T-helper 1 cell treated with Interleukin-12 subunit alpha and Interleukin-12 subunit beta and Interleukin-4 antibody, amounts not matched to agents 30 μg/mL and 1 μg/mL, for 36 hours (primary cell): ENCODE data around the gene SERF1A.
"Not testable (repeated sequence)": the region's sequence is repeated elsewhere in the genome, so short reads cannot be mapped to it uniquely, and the experiment has no call there.

Experiments used
- H3K27ac Mint-ChIP-seq: one replicate; pipeline ENCODE4 v1.8.0; 2021; ENCODE audit warnings: mild to moderate bottlenecking, mixed read lengths
- H3K27me3 Mint-ChIP-seq: one replicate; pipeline ENCODE4 v1.8.0; 2021; ENCODE audit warnings: low read depth, mixed read lengths
- H3K36me3 Mint-ChIP-seq: one replicate; pipeline ENCODE4 v1.8.0; 2021; ENCODE audit warnings: low read depth, mixed read lengths
- H3K4me1 Mint-ChIP-seq: one replicate; pipeline ENCODE4 v1.8.0; 2021; ENCODE audit warnings: low read depth, mixed read lengths
- H3K4me3 Mint-ChIP-seq: one replicate; pipeline ENCODE4 v1.8.0; 2021; ENCODE audit warnings: mild to moderate bottlenecking, moderate library complexity, mixed read lengths
- H3K9me3 Mint-ChIP-seq: one replicate; pipeline ENCODE4 v1.8.0; 2021; ENCODE audit warnings: mixed read lengths

The SERF1A gene

GRCh38 chr5:70900533-70901271, at the start of gene SERF1A:
Gene SERF1A, plus strand, starts transcription at chr5:70900669. Its CDS starts 201 bp downstream, at chr5:70900870.
- H3K27ac Mint-ChIP-seq, H3K36me3 Mint-ChIP-seq, H3K27me3 Mint-ChIP-seq, H3K4me3 Mint-ChIP-seq, H3K9me3 Mint-ChIP-seq, H3K4me1 Mint-ChIP-seq: not testable (repeated sequence)

GRCh38 chr5:70866778-70867177, 33.7 kb upstream of the SERF1A start:
- H3K4me3 Mint-ChIP-seq, H3K9me3 Mint-ChIP-seq, H3K27me3 Mint-ChIP-seq, H3K36me3 Mint-ChIP-seq, H3K27ac Mint-ChIP-seq, H3K4me1 Mint-ChIP-seq: not testable (repeated sequence)

- not testable (repeated sequence) for H3K4me1 Mint-ChIP-seq, H3K9me3 Mint-ChIP-seq, H3K4me3 Mint-ChIP-seq, H3K27me3 Mint-ChIP-seq, H3K27ac Mint-ChIP-seq, H3K36me3 Mint-ChIP-seq
Observed at GRCh38 chr5:70870626-70871025, 29.8 kb upstream of the SERF1A start.

- not testable (repeated sequence) for H3K4me3 Mint-ChIP-seq, H3K4me1 Mint-ChIP-seq, H3K36me3 Mint-ChIP-seq, H3K27ac Mint-ChIP-seq, H3K27me3 Mint-ChIP-seq, H3K9me3 Mint-ChIP-seq
Observed at GRCh38 chr5:70896076-70896475, 4.4 kb upstream of the SERF1A start.

GRCh38 chr5:70901272-70901571, 753 bp downstream of the SERF1A start:
- H3K27ac Mint-ChIP-seq, H3K4me3 Mint-ChIP-seq, H3K27me3 Mint-ChIP-seq, H3K36me3 Mint-ChIP-seq, H3K4me1 Mint-ChIP-seq, H3K9me3 Mint-ChIP-seq: not testable (repeated sequence)

- H3K27me3 Mint-ChIP-seq, H3K4me1 Mint-ChIP-seq, H3K36me3 Mint-ChIP-seq, H3K27ac Mint-ChIP-seq, H3K9me3 Mint-ChIP-seq, H3K4me3 Mint-ChIP-seq: not testable (repeated sequence)
Observed at GRCh38 chr5:70906624-70907023, 6.2 kb downstream of the SERF1A start.

- not testable (repeated sequence) for H3K9me3 Mint-ChIP-seq, H3K4me3 Mint-ChIP-seq, H3K27me3 Mint-ChIP-seq, H3K36me3 Mint-ChIP-seq, H3K27ac Mint-ChIP-seq, H3K4me1 Mint-ChIP-seq
Observed at GRCh38 chr5:70916829-70917228, 16.4 kb downstream of the SERF1A start.

- not testable (repeated sequence) for H3K27ac Mint-ChIP-seq, H3K9me3 Mint-ChIP-seq, H3K4me3 Mint-ChIP-seq, H3K4me1 Mint-ChIP-seq, H3K27me3 Mint-ChIP-seq, H3K36me3 Mint-ChIP-seq
Observed at GRCh38 chr5:70925211-70925562, 24.7 kb downstream of the SERF1A start.

- not testable (repeated sequence) for H3K4me1 Mint-ChIP-seq, H3K4me3 Mint-ChIP-seq, H3K27ac Mint-ChIP-seq
Observed at GRCh38 chr5:70931709-70932368, 31.4 kb downstream of the SERF1A start.

GRCh38 chr5:70932560-70932959, 32.1 kb downstream of the SERF1A start:
- not testable (repeated sequence) for H3K9me3 Mint-ChIP-seq, H3K27ac Mint-ChIP-seq, H3K36me3 Mint-ChIP-seq, H3K4me3 Mint-ChIP-seq, H3K4me1 Mint-ChIP-seq, H3K27me3 Mint-ChIP-seq

More at GRCh38 chr5:70931709-70932368, 31.4 kb downstream of the SERF1A start:
- H3K9me3 Mint-ChIP-seq, H3K36me3 Mint-ChIP-seq, H3K27me3 Mint-ChIP-seq: not testable (repeated sequence)

GRCh38 chr5:70953068-70953467, 52.6 kb downstream of the SERF1A start:
- H3K36me3 Mint-ChIP-seq, H3K27me3 Mint-ChIP-seq, H3K4me3 Mint-ChIP-seq, H3K27ac Mint-ChIP-seq, H3K4me1 Mint-ChIP-seq, H3K9me3 Mint-ChIP-seq: not testable (repeated sequence)
